ENCODE results near the gene GFRA4.

GFRA4 gene

DNA sequence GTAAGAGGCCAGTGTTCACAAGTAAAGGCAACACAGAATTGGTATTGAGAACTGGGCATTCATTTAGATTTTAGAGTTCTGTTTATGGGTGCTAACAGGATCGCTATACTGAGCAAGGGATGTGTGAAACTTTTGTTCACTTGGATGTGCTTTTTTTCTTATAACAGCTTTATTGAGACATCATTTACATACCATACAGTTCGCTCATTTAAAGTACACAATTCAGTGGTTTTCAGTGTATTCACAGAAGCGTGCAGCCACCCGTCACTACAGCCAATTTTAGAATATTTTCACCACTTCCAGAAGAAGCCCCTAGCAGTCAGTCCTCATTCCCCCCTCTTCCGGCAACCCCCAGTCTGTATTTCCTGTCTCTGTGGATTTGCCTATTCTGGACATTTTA lies 48.7 kb downstream of the GFRA4 start:
- DNase-seq = no peak

DNA sequence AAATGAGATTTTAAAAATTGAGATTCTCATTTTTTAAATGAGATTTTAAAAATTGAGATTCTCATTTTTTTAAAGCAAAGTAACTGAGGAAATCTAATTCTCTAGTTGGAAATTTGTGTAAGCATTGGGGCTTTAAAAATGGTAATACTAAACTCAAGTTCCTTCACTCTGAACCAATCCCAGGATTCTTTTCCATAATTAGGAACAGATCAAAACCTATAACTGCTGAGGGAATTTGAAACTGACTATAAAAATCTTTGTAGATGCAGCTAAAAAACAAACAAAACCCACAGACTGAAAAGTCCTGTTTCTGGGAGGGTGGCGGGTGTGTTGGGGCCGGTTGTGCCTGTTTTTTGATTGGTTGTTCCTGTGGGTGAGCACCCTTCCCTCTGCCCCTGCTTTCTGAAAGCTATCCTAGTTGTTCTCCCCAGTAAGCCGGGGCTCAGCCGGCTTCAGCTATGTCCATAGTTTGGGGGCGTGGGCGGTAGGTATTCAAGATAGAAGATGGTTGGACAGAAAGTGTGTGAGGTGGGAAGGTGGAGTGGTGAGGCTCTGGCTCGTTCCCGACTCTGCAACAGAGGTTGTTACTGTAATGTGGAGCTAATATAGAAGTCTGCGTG lies 49.3 kb downstream of the GFRA4 start:
- no peak for DNase-seq

DNA sequence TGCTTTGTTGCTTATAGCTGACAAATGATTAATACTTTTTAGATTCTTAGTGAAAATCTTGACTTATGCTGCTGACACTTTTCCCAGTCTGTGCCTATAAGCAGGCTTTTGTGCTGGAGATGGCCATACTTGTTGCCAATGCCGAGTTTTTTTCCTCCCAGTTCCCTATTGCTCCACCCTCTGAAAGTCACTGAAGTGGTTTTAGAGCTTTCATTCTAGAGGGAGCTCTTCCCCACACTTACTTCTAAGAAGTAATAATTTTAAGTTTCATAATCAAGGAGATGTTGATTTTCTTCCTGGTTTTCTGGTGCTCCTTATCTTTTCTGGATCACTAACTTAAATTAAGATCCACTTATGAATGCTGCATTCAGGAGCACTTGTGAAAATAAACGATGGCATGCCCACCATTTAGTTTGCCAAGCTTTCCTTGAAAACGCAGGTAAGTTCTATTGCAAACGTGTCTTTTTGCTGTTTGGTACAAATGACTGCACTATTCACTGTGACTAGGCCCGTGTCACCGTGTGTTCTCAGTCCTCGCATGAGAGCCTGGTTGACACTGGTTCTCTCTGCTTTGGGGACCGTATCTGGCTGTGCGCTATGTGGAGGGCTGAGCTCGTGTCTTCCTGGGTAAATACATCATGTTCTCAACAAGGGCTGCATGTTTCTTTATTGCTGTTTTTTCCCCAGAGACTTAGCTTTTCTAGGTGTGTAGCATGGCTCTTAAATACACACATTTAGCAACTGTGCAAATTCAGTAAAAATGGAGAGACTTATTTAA lies 50.2 kb downstream of the GFRA4 start:
- no peak for DNase-seq

DNA sequence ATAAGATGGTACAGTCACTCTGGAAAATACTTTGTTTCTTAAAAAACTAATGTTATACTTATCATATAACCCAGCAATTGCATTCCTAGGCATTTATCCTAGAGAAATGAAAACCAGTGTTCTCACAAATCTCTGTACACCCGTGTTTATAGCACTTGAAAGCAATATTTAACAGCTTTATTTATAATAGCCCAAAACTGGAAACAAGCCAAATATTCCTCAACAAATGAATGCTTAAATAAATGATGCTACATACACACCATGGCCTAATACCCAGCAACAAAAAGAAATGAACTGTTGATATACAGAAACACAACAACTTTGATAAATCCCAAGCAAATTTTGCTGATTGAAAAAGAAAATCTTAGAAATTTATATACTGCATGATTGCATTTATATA lies 51.3 kb downstream of the GFRA4 start:
- DNase-seq = no peak
